Effector CD4-positive, alpha-beta T cell (primary cell): ENCODE results near the gene DYNLRB1.
"Not testable (repeated sequence)": the region's sequence is repeated elsewhere in the genome, so short reads cannot be mapped to it uniquely, and the experiment has no call there.

ENCODE experiments used
- DNase-seq: peaks from one replicate; pipeline ENCODE4 v3.0.0-alpha.2; 2020
- total RNA-seq: gene quantifications from one replicate; lab custom pipeline; 2026; lab: John Stamatoyannopoulos, UW

DYNLRB1 gene
- 5.3 reads per million, percentile 20 among the genes with 10 or more reads in this experiment for total RNA-seq

DNA sequence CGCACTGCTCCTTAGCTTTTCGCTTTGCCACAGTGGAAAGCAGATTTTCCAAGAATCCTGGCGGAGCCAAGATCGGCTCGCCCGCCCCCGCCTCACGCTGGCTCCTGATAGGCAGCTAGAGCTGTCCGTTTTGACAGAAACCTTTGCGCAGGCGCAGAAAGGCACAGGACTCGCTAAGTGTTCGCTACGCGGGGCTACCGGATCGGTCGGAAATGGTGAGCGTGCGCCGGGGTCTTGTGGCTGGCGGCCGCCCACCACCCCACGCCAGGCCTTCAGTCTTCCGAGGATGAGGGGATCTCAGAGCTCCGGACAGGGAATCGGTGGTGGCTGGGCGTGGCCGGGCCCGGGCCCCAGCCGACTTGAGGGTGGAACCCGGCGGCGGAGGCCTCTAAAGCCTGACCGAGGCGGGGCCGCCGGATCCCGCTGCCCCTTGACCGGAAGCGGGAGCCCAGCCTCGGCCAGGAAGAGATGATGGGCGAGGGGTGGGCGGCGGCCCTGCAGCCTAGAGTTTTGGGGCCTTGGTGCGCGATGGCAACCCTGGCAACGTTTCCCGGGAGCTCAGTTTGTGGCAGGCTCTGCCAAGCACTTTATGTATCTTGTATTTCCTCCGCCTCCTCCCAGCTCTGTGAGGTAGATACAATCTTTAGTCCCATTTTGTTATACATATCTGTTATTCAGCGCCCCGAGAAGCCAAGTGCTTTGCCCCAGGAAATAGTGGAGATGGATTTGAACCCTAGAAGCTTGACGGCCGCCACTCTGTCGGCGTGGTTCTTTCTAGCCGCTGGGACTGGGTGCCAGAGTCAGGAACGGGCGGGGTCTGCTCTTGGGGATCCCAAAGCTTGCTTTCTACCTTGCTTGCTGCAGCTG is at the start of gene DYNLRB1:
TSS of gene DYNLRB1 (plus strand) at position 176 of the 867 bp plus-strand sequence. CDS start at position 213, 37 bp downstream.
- peak; percentile 97 for DNase-seq

DNA sequence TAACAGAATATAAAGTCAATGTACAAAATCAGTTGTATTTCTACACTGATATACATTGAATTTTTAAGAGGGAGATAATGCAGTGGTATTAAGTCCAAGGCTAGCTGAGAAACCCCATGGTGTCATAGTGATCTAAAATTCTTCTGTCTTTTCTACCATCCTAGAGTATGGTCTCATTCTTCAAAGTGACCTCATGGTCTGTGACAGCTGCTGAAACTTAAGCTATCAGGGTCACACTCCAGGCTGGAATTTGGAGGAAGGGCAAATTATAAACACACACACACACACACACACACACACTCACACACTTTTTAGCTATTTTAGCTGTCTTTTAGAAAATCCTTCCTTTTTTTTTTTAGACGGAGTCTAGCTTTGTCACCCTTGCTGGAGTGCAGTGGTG is 47.3 kb upstream of the DYNLRB1 start:
- DNase-seq = no peak

DNA sequence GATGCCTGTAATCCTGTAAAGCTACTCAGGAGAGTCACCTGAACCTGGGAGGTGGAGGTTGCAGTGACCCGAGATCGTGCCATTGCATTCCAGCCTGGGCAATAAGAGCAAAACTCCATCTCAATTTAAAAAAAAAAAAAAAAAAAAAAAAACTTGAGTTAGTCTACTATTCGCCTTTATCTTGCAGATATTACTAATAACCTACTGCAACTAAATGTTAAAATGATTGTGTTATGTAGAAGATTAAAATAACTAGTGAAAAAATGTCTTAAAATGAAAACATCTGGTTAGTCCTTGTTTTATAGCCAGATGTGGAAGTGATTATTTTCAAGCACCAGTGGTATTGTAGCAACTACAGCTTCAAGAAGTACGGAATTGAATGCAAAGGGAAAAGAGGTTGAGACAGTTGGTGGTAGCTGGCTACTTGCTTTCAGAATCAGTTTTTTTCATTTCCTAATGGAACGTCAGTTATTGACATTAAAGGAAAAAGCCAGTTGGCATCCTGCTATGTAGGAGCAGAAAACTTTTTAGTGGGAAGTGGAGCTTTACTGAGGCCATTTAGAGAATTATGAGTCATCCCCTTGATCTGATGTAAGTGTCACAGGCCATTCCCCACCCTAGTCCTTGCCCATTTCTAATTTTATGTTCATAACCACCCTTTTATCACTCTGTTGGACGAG is 43.8 kb upstream of the DYNLRB1 start:
- no peak for DNase-seq

DNA sequence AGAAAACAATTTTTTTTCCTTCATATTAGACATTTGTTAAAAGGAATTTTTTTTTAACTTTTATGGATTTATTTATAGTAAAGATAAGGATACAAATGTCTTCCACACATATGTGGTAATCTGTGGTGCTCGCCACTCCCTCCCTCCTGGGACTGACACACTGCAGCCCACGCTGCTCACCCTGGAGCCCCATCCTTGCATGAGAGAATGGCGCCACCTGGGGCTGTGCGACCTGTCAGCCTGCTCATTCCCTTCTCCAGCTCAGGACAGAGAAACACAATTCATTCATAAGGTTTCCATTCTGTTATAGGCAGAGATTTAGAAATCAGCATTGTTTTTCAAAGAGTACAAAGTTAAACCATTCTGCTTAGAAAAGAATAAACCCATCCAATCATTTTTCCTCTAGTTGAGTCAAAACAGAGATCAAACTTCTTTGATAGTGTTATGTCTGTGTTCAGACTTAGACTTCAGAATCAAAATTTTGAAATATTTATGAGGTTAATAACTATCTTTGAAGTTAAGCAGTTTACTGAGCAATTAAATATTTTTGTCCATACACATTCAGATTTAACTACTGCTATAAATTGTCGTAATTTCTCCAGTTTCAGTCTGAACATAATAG is 42.8 kb upstream of the DYNLRB1 start:
- DNase-seq = no peak

DNA sequence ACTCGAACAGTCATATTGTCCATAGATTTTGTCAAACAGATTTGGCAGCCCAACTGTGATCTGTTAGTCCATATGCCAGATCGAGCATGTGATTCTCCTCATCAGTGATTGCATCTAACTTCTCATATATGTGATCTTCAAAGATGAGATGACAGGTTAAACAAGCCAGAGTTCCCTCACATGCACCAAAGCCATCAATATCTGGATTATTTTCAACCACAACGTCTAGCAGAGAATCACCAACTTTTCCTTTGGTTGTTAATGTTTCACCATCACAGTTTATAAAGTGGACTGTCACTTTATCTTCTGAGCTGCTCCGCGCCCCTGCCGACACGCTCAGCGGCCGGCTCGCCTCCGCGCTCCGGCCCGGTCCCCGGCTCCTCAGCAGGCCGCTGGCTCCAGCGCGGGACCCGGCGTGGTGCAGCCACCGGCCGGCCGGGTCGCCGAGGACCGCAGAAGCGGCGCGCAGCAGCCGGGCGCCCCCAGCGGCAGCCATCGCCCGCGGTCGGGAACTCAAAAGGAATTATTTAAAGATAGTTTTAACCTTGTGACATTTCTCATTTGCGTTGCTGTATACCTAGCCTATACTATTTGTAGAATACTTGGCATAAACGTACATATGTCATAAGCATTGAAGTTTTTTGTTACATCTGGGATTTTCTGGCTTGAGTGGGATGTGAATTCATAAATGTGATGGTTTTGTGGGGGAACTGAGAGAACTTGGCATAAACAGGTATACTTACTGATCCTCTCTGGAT is 40.1 kb upstream of the DYNLRB1 start:
- DNase-seq = no peak

DNA sequence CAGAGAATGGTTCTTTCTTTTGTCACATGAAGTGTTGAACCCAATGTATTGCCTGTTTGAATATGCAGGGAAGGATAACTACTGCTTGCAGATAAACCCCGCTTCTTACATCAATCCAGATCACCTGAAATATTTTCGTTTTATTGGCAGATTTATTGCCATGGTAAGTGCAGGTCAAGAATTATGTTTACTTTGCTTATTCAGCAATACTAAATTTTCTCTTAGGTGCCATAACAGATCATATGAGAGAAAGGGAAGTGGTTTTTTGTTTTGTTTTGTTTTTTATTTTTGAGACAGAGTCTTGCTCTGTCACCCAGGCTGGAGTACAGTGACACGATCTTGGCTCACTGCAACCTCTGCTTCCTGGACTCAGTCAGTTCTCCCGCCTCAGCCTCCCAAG is 36.6 kb upstream of the DYNLRB1 start:
- DNase-seq = no peak

DNA sequence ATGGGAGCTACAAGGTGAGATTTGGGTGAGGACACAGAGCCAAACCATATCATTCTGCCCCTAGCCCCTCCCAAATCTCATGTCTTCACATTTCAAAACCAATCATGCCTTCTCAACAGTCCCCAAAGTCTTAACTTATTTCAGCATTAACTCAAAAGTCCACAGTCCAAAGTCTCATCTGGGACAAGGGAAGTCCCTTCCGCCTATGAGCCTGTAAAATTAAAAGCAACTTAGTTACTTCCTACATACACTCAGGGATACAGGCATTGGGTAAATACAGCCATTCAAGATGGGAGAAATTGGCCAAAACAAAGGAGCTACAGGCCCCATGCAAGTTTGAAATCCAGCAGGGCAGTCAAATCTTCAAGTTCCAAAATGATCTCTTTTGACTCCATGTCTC is 34.1 kb upstream of the DYNLRB1 start:
- DNase-seq = not testable (repeated sequence)

DNA sequence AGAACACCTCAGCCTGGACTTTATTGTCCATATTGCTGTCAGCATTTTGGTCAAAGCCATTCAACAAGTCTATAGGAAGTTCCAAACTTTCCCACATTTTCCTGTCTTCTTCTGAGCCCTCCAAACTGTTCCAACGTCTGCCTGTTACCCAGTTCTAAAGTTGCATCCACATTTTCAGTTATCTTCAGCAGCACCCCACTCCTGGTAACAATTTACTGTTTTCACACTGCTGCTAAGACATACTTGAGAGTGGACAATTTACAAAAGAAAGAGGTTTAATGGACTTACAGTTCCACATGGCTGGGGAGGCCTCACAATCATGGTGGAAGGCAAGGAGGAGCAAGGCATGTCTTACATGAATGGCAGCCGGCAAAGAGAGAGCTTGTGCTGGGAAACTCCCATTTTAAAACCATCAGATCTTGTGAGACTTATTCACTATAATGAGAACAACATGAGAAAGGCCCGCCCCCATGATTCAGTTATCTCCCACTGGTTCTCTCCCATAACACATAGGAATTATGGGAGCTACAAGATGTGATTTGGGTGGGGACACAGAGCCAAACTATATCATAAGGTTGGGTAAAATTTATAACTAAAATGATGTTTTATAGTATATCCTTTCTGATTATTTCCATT is 32.5 kb upstream of the DYNLRB1 start:
- DNase-seq = not testable (repeated sequence)

DNA sequence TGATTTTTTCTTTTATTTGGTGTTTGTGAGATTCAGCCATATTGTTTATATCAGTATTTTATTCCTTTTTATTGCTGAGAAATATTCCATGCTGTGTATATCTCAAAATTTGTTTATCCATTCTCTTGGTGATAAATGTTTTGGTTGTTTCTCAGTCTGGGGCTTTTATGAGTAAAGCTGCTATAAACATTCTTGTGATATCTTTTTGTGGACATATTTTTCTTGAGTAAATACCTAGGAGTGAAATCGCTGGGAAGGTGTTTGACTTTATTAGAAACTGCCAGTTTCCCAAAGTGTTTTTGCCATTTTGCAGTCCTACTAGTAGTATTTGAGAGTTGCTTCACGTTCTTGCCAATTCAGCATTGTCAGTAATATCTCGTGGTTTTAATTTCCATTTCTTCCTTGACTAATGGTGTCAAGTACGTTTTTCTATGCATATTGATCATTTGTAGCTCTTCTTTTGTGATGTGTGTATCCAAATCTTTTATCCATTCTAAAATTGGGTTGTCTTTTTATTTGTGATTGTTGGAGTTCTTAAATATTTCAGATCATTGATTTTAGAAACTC is 31.1 kb upstream of the DYNLRB1 start:
- no peak for DNase-seq

DNA sequence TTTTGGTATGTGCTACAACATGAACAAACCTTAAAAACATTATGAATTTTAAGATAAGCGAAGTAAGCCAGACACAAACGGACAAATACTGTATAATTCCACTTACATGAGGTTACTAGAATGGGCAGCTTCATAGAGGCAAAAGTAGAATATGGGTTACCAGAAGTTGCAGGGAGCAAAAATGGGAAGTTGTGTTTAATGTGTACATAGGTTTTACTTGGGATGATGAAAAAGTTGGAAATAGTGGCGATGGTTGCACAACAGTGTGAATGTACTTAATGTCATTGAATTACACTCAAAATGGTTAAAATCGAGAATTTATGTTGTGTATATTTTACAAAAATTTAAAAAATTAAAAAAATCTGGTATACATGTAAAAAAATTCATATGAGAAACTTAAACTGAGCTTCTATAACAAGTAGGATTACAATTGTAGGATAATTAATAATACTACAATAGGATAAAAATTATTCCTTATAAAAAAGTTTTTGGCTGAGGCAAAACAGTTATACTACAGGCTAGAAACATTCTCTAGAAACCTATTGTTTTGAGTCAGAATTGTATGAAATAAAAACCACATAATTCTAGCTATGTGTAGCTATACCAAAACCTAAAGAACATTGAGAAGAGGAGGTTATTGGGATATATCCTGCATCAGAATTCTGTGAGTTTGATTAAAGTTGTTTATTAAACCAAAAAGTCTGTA is 24.8 kb upstream of the DYNLRB1 start:
- no peak for DNase-seq

DNA sequence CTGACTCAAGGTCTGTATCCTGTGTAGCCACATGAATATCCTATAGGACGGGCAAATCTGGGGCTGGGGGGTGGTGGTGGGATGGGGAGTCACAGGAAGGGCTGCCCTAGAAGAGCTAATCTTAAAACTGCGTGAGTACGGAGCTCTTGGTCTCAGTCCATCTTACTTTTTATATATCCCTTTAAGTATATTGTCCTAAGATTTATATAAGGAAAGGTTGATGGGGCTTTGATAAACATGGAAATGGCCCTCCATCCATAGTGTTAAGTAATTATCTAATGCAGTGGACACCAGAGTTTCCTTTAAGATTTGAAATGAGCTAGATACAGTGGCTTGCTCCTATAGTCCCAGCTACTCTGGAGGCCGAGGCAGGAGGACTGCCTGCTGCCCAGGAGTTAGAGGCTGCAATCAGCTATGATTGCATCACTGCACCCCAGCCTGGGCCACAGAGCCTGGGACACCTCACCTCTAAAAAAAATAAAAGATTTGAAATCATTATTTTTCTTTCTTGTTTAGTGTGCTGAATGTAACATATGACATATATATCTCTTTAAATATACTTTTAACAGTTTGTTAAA is 24.2 kb upstream of the DYNLRB1 start:
- DNase-seq = no peak

DNA sequence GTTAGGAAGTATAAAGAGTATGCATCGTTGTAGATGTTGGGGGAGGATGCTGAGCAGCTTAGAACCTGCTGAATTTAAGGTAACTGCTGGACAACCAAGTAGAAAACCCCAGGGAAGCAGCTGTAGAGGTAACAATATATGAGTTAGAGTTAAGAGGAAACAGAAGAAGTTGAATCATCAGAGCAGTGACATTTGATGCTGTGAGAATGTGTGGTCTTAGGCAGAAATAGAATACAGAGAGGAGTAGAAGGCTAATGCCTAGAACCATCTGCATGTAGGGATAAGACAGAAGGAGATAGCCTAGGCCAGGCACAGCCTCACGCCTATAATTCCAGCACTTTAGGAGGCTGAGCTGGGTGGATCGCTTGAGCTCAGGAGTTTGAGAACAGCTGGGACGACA is 22.6 kb upstream of the DYNLRB1 start:
- no peak for DNase-seq

DNA sequence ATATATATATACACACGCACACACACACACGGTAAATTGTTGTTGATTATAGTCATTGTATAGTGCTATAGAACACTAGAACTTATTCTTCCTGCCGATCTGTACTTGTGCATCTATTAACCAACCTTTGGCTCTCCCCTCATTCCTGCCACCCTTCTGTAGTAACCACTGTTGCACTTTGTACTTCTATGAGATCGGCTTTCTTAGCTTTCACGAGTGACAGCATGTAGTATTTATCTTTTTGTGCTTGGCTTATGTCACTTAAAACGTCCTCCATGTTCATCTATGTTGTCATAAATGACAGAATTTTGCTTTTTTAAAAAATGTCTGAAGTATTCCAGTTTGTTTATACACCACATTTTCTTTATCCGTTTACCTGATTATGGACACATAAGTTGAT is 20.9 kb upstream of the DYNLRB1 start:
- no peak for DNase-seq

DNA sequence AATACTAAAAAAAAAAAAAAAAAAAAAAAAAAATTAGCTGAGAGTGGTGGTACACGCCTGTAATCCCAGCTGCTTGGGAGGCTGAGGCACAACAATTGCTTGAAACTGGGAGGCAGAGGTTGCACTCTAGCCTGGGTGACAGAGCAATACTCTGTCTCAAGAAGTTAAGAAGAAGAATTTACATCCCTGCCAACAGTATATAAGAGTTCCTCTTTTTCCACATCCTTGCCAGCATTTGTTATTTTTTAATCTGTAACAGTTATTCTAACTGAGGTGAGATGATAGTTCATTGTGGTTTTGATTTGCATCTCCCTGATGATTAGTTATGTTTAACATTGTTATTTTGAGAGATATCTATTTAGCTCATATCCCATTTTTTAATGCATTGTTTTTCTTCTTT is 20.3 kb upstream of the DYNLRB1 start:
- DNase-seq = no peak

DNA sequence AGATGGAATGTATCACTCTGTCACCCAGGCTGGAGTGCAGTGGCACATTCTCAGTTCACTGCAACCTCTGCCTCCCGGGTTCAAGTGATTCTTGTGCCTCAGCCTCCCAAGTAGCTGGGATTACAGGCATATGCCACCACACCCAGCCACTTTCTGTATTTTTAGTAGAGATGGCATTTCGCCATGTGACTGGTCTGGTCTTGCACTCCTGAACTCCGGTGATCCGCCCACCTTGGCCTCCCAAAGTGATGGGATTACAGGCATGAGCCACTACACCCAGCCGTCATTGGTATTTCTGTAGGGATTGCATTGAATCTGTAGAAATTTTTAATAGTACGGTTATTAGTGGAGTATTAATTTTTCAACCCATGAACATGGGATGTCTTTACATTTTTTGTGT is 18.6 kb upstream of the DYNLRB1 start:
- not testable (repeated sequence) for DNase-seq

DNA sequence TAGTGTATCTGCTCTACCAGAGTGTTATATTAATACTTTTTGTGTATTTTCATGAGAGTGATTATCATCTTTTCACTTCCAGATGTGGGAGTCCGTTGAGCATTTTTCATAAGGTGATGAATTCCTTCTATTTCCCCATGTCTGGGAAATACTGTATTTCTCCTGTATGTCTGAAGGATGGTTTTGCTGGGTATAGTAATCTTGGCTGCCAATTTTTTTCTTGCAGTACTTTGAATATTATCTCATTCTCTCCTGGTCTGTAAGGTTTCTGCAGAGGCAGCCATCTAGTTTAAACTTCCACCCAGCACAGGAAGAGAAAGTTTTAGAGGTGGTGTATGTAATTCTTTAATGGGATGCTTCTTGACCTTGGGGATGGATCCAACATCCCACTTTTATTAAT is 15.4 kb upstream of the DYNLRB1 start:
- DNase-seq = no peak

DNA sequence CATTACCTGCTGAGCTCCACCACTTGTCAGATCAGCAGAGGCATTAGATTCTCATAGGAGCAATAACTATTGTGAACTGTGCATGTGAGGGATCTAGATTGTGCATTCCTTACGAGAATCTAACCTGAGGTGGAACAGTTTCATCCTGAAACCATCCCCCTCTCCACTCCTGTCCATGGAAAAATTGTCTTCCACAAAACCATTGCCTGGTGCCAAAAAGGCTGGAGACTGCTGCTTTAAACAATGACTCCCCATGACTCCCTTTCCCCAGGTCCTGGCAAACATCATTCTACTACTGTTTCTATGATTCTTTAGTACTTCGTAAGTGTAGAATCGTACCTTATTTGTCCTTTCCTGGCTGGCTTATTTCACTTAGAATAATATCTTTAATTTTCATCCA is 9.7 kb upstream of the DYNLRB1 start:
- no peak for DNase-seq

DNA sequence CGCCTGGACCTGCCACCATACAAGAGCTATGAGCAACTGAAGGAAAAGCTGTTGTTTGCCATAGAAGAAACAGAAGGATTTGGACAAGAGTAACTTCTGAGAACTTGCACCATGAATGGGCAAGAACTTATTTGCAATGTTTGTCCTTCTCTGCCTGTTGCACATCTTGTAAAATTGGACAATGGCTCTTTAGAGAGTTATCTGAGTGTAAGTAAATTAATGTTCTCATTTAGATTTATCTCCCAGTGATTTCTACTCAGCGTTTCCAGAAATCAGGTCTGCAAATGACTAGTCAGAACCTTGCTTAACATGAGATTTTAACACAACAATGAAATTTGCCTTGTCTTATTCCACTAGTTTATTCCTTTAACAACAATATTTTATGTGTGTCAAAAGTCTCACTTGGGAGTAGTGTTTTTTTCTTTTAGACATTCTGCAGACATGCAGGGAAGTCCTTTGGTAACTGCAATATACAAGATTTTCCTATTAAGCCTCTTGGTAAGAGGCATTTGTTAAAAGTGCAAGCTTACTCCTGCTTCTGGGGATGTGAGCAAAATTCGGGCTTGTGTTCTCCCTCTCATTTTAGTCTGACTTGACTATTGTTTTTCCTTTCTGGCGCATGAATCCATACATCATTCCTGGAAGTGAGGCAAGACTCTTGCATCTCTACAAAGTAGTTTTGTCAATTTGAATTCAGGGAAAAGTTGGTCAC is 8.4 kb upstream of the DYNLRB1 start:
- no peak for DNase-seq

DNA sequence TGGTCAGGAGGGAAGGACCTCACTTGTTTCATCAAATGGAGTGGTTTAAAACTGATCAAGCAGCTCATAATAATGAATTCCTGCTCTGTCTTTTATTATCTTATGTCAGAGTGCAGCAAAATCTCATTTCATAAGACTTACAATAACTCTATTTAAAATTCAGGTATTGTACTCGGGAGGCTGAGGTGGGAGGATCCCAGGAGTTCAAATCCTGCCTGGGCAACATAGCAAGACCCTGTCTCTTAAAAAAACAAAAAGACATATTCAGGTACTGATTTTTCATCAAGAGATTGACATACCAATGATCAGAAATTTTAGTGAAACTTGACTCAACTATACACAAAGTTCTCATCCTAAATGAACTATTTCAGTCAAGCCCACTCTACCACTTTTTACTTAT is 5.6 kb upstream of the DYNLRB1 start:
- no peak for DNase-seq

DNA sequence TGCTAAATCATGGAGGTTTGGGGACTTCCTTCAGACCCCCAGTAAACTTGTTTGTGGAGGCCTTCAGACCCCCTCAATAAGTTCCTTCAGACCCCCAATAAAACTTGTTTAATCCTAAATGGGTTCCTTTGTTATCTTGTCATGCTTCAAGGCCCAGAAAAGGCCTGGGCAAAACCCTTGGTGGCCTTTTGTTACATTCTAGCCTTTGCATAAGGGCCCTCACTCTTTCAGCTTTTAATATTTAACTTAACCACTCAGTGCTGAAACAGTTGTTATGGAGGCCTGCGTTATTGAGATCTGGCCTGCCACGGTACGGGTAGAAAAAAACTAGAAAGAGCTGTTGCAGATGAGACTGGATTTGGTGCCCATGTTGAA is 4.3 kb upstream of the DYNLRB1 start:
- no peak for DNase-seq
